Right cardiac atrium (tissue), 5 donors: ENCODE measurements around the gene LHFPL2. TPM values are rescaled to one million over a fixed set of nuclear protein-coding genes. Genes with fewer than 3 reads are reported as not detected.

Source experiments
- ATAC-seq, 2 donors: fragments of 200-7000 bp; cut with Tn5 transposase; one replicate each; pipeline versions ENCODE4 v1.8.0 to v1.9.1; 2020; ENCODE audit warnings: moderate library complexity in 2 of 2, mild to moderate bottlenecking in 1 of 2
- DNase-seq, 3 donors: peaks; one replicate each; pipeline ENCODE4 v3.0.0-alpha.2; 2020
- H3K27ac ChIP-seq: one replicate; pipeline ENCODE4 v1.5.1; 2013; ENCODE audit warnings: mild to moderate bottlenecking, low read length, control low read depth, moderate library complexity
- H3K27me3 ChIP-seq: one replicate; pipeline ENCODE4 v1.6.1; 2013; ENCODE audit not compliant: control insufficient read depth, insufficient read depth
- H3K4me1 ChIP-seq: one replicate; pipeline ENCODE4 v1.6.1; 2013; ENCODE audit warnings: low read length; ENCODE audit not compliant: control insufficient read depth, insufficient read depth
- H3K4me3 ChIP-seq: one replicate; pipeline ENCODE4 v1.5.1; 2013; ENCODE audit warnings: low read length, control low read depth
- H3K9me3 ChIP-seq: one replicate; pipeline ENCODE4 v1.6.1; 2013; ENCODE audit warnings: low read length; ENCODE audit not compliant: control insufficient read depth
- WGBS: extraction: QIAGEN DNeasy Blood & Tissue Kit; methylation state at CpG from one replicate; pipeline ENCODE4 v1.1.7; 2013; 5-methylcytosine and 5-hydroxymethylcytosine counted together
- intact Hi-C, 4 donors: fragments of 100-400 bp; cut with DNase I; formaldehyde crosslinking; loops; one replicate each; pipeline versions ENCODE4 v1.11.0 to v1.14.0; 2022 to 2023
- polyA plus RNA-seq: library from polyadenylated mRNA; stranded (reverse); fragments of 200-250 nt; gene quantifications from one replicate; pipeline ENCODE4 v1.2.3, GENCODE V29; 2013
- total RNA-seq, 4 donors: library from RNA; stranded (reverse); fragmentation: NEBNext Ultra II Directional; extraction: Animal tissue kit (Norgen Biotek cat#: 25700); gene quantifications; one replicate each; pipeline ENCODE4 v1.2.1, GENCODE V29; 2021
- donor health status: healthy with polysubstance abuse.
- donor health status: DM: no; HTN: yes; CAD: no.
- donor health status: DM: no; HTN: no; CAD: no.
- donor health status: DM: no; HTN: yes; CAD: no; lungs with severe emphysema.
- donor health status: DM: yes; HTN: yes; CAD: no.

LHFPL2 gene
- total and polyA plus RNA-seq, 5 donors, result 5.6 to 21.4 (median 10.9) TPM

DNA sequence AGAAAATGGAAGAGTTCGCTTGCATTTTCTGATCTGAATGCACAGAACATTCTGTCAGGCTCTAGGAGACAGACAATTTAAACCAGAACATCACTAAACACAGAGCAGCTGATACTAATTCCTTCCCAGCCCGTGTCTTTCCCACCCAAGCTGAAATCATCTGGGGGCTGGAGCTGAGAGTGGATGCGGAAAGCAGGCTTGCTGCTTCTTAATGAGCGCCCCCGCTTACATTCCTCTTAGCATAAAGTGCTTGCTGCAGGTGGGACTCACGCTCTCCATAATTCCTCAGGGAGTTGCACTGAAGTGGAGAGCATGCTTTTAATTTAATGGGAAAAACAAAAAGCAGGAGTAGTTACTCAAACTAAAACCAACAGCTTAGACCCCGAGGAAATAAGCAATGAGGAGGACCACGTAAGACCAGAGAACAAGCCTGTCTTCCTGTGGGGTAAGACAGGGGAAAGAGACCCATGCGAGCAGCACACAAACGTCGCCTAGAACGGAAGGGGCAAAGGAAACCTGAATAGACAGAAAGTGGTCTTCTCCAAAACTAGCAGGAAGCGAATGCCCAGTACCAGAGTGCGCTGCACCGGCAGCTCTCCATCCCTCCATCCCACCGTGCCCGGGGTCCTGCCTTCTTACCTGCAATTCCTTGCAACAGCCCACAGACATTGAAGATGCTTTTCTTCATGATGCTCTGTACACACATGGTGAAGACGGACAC lies 139.3 kb downstream of the LHFPL2 start:
- no peak for DNase-seq
- H3K27me3 ChIP-seq, result no peaks in the 10 kb centered on the region
- intact Hi-C loops, result no loop called here
- H3K4me1 ChIP-seq, result peaks cover 12% of the 10 kb centered on the region
- 60% methylated on average over 18 of the region's 18 CpGs for WGBS
- no peaks in the 10 kb centered on the region for H3K9me3 ChIP-seq
- ATAC-seq, result no peak
- H3K4me3 ChIP-seq, result peak overlapping the region; percentile 42
- no peak overlapping the region for H3K27ac ChIP-seq

DNA sequence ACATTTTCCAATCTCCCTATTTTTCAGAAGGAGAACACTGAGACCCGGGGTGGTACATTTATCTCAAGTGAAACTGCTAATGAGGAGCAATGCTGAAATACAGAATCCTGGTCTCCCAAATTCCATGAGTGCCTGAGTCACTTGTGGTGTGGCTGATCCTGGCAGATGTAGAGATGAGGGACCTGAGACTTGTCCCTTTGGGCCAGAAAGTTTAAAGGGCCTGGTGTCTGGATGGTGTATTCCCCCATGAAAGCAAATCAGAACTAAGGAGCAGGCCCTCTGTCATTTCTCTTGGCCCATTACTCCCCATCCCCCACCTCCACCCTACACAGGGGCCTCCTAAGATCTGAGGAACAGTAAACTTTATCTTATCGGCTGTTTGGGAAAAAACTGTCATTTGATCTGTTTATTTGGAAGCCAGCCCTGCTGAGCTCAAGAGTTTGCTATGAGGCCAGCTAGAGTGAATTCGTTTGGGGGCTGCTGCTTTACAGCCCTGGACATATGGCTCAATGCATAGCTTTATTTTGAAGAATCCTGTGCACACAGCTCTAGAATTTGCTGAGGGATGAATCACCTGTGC lies 140.3 kb downstream of the LHFPL2 start:
- no peaks in the 10 kb centered on the region for H3K9me3 ChIP-seq
- intact Hi-C loops, result no loop called here
- H3K4me1 ChIP-seq, result peaks cover 13% of the 10 kb centered on the region
- 31% methylated on average over 3 of the region's 3 CpGs for WGBS
- no peak overlapping the region for H3K4me3 ChIP-seq
- DNase-seq (no peak), ATAC-seq (no peak)
- H3K27ac ChIP-seq, result no peak overlapping the region
- H3K27me3 ChIP-seq, result no peaks in the 10 kb centered on the region

DNA sequence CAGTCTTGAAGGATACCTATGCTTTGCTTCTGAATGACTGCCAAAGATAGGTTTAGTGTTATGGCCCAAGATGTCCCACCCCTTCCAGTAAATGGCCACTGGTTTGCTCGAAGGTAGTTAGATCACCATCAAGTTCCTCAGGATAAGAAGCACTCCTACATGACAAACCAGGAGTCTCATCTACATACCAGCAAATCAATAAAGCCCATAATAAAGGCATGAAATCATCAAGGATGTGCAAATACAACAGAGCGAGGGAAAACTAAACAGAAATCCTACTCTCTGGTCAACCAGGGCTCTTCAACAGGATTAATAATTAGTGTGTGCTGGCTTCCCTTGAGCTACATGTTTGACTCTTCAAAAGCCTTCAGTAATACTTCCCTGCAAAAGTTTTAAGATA lies 141.0 kb downstream of the LHFPL2 start:
- H3K27me3 ChIP-seq, result no peaks in the 10 kb centered on the region
- no peak overlapping the region for H3K4me3 ChIP-seq
- H3K27ac ChIP-seq, result no peak overlapping the region
- DNase-seq, result no peak
- 92% methylated on average over 2 of the region's 2 CpGs for WGBS
- no peaks in the 10 kb centered on the region for H3K9me3 ChIP-seq
- ATAC-seq, result no peak
- H3K4me1 ChIP-seq, result peaks cover 13% of the 10 kb centered on the region
- intact Hi-C loops, result no loop called here

DNA sequence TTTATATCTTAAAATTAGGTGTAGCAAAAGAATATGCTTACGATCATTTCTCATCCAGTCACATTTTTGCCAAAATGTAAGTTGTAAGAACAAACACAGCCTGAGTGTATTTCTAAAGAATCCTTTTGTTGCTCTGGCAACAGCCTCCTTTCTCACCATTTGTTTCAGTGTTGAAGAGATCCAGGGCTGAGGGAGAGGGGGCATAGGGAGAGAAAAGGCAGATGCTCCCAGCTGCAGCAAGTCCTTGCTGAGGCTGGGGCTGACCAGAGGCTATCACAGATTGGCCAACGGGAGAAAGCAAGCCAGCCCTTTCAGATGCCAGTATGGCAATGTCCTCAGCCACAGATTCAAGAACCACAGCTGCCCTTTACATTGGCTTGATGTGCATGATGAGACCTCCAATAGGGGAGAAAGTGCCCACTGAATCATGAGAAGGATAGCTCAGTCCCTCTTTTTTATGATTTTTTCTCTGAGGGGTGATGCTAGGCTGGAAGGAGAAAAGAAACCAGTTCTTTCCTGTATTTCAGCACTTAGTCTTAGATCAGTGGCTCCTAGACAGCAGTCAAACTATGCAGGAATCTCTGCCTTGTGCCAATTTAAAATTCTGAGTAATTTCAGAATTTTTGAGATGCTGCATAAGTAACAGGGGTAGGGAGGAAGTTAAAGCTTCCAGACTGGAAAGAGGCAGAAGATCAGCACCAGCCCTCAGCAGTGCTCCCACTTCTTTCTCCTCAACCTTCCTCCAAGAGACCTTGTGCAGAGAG lies 142.1 kb downstream of the LHFPL2 start:
- H3K4me1 ChIP-seq, result peaks cover 13% of the 10 kb centered on the region
- DNase-seq (no peak), ATAC-seq (no peak)
- 67% methylated on average over 2 of the region's 2 CpGs for WGBS
- no peak overlapping the region for H3K27ac ChIP-seq
- H3K4me3 ChIP-seq, result no peak overlapping the region
- H3K27me3 ChIP-seq, result no peaks in the 10 kb centered on the region
- H3K9me3 ChIP-seq, result no peaks in the 10 kb centered on the region
- intact Hi-C loops, result no loop called here

DNA sequence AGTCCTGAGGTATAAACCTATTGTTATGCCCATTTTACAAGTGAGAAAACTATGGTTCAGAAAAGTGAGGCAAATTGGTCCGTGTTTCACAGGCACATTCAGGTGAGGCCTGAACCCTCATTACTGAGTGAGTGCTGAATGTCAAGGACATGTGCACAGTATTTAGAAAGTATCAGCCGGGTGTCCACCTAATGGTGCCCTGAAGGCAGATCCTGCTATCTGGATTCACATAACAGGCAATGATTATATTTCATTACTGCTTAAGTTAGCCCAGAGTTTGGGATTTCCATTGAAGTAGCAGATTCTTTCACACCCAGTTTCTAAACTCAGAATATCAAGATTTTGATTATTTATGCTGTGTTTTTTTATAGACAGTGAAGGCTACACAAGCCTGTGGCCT lies 142.7 kb downstream of the LHFPL2 start:
- DNase-seq (no peak), ATAC-seq (no peak)
- Histone ChIP-seq H3K4me3 (no peak overlapping the region), H3K27me3 (no peaks in the 10 kb centered on the region), H3K9me3 (no peaks in the 10 kb centered on the region), H3K4me1 (peaks cover 13% of the 10 kb centered on the region), H3K27ac (no peak overlapping the region)
- 91% methylated on average over 2 of the region's 2 CpGs for WGBS
- intact Hi-C loops, result no loop called here

DNA sequence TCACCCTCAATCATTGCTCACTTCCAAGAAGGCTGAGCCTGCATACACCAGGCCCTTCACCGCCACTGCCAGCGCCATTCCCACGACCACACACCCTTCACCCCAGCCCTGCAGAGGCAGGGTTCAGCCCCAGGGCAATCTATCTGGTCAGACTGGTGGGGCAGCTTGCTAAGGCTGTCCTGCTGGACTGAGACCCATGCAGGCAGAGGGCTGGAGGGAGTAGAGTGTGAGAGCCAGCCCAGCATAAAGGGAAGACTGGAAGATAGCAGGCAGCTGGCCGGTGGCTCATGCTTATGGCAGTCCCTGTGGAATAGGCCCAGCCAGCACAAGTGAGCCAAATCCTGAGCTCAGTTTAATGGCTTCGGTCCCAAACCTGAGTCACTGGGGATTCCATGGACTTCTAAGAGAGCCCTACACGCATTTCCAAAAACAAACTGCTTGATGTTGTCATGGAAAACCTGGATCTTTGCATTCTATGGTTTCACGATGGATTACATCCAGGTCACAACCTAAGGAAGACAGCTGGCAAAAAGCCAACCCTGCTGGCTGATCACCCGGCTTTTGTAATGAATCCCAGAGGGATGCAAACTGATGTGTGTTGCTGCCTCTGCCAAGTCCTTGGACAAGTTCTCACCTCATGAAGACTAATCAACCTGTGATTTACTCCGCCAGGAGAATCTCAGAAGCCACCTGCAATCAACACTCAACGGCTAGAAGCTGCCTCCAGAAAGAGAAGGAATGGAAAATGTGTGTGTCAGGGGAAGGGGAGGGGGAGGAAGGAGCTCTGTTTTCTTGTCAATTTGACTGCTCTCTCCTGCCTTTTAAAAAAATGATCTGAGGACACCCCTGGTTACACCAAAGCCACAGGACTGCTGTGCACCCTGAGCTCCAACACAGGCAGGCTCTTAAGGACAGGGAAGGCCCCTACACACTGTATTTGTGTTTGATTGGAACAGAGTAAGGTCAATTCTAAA lies 143.6 kb downstream of the LHFPL2 start:
- Histone ChIP-seq H3K4me1 (peaks cover 13% of the 10 kb centered on the region), H3K27ac (peak overlapping the region; percentile 65), H3K4me3 (no peak overlapping the region), H3K27me3 (no peaks in the 10 kb centered on the region), H3K9me3 (no peaks in the 10 kb centered on the region)
- DNase-seq (peak; percentile 92 to 95 (median 92)), ATAC-seq (peak; percentile 98)
- intact Hi-C loops, result no loop called here
- 21% methylated on average over 10 of the region's 10 CpGs for WGBS

DNA sequence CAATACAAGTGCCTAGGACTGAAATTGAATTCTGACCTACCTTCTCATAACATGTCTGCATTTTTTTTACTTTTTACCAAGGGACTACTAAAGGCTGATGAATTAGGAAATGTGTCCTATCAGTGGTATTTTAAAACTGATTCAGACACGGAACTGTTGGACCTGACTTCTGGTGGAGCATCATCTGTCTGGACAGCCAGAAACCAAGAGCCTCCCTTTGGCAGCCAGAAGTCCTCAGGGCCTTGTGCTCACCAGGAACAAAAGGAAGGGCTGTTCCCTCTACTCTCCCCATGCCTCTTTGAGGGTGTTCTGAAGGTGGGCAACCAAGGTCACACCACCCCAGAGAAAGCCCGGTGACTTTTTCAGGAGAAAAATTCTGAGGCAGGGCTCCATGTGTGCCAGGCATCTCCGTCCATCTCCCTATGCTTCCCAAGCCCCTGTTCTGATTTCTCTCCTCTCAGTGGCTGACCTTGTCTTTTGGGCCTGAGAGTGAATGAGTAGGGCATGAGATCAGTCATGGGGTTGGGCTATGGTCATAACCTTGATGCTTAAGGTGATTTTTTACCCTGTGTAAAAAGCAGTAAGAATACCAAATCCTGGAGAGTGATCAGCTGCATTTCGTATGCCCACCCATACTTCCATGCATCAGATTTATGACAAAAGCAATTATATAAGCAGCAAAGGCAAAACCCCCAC lies 144.5 kb downstream of the LHFPL2 start:
- DNase-seq (no peak), ATAC-seq (peak in 1 of 2 donors; percentile 10)
- Histone ChIP-seq H3K4me3 (no peak overlapping the region), H3K27me3 (no peaks in the 10 kb centered on the region), H3K9me3 (no peaks in the 10 kb centered on the region), H3K4me1 (peaks cover 13% of the 10 kb centered on the region), H3K27ac (no peak overlapping the region)
- WGBS, result 63% methylated on average over 4 of the region's 4 CpGs
- intact Hi-C loops, result no loop called here

DNA sequence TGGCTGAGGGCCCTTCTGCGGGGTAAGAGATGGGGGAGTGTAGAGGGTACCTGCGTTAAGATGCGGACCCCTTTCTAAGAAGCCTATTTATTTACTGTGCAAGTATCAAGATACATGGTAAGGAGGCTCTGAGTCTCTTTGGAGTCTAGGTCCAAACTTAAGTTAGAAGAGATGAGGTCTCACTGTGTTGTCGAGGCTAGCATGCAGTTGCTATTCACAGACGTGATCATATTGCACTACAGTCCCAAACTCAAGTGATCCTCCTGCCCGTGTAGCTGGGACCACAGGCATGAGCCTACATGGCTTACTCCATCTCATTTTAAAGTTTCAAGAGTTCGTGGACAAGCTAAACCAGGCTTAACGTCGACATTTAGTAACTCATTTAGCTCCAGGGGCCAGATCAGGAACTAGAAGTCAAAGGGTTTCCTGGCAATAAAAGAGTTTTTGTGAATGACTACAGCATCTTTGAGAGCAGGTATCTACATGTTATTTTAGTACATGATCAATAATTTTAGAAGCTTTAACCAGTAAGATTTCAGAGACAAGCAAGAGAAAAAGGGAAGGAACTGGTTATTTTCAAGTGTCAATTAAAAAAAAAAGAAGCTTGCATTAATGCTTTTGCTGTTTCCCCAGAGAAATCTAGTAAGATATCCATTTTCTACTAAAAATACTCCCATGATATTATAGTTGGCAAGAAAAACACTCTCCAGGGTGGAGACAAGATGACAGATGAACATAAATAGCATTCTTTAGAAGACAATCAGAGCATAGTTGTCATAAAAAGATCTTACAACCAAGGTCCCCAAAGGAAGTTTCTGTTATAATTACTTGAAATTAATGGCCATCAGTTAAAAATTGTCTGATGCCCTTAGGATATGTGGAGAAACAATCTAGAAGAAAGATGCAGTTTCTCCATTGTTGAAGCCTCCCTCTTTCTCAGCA lies 146.9 kb downstream of the LHFPL2 start:
- H3K9me3 ChIP-seq, result no peaks in the 10 kb centered on the region
- H3K27me3 ChIP-seq, result no peaks in the 10 kb centered on the region
- H3K27ac ChIP-seq, result no peak overlapping the region
- peaks cover 16% of the 10 kb centered on the region for H3K4me1 ChIP-seq
- no peak overlapping the region for H3K4me3 ChIP-seq
- intact Hi-C loops, result no loop called here
- no peak for DNase-seq
- WGBS, result 51% methylated on average over 9 of the region's 9 CpGs
- no peak for ATAC-seq

DNA sequence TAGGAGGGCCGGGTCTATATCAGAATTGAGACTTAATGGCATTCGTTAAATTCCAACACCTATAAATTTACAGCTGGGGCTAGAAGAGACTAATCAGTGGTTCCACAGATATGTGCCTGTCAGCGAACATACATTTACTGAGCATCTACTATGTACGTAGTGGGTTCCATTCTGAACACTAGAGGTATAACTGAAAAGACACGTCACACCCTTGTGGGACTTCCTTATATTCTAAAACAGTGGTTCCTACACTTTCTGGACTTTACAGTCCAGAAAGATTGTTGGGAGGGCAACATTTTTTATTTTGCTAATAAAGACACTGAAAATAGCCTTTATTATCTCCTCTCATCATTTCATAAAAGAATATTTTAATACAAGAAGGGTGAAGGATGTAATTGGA lies 147.7 kb downstream of the LHFPL2 start:
- Histone ChIP-seq H3K9me3 (no peaks in the 10 kb centered on the region), H3K4me1 (peaks cover 19% of the 10 kb centered on the region), H3K4me3 (no peak overlapping the region), H3K27me3 (no peaks in the 10 kb centered on the region), H3K27ac (no peak overlapping the region)
- intact Hi-C loops, result no loop called here
- DNase-seq (no peak), ATAC-seq (no peak)
- WGBS, result 89% methylated on average over 5 of the region's 5 CpGs
